Measurements from ENCODE around the gene ZNF827.

- no peak for TF ChIP-seq ZBTB49 (tag by site-specific recombination; IDR thresholded peaks at IDR 0.05; ENCODE audit: low read depth)
- no peak for TF ChIP-seq ZNF398 (tag by site-specific recombination; IDR thresholded peaks at IDR 0.05)
- no peak for TF ChIP-seq ZNF561 (tag by site-specific recombination; IDR thresholded peaks at IDR 0.05; ENCODE audit: borderline replicate concordance)
- no peak for TF ChIP-seq ZFP3 (tag by site-specific recombination; IDR thresholded peaks at IDR 0.05; ENCODE audit: low read depth)
- no peak for TF ChIP-seq CTCF (tag by site-specific recombination; IDR thresholded peaks at IDR 0.05)
- no peak for TF ChIP-seq ZBTB21 (tag by site-specific recombination; IDR thresholded peaks at IDR 0.05)
- no peak for TF ChIP-seq YY1 (tag by site-specific recombination; IDR thresholded peaks at IDR 0.05)
- TF ChIP-seq KLF1 (tag by site-specific recombination; IDR thresholded peaks at IDR 0.05): no peak
- no peak for TF ChIP-seq ZNF292 (tag by site-specific recombination; IDR thresholded peaks at IDR 0.05; ENCODE audit: borderline replicate concordance, low read depth)
- no peak for TF ChIP-seq ZNF274 (IDR thresholded peaks at IDR 0.05; ENCODE audit: low read length)
- no peak for TF ChIP-seq ZNF274 (tag by site-specific recombination; IDR thresholded peaks at IDR 0.05; ENCODE audit: borderline replicate concordance)
Observed at GRCh38 chr4:145881576-145881975, 57.0 kb downstream of the ZNF827 start.

Data from HEK293 (cell line).